ENCODE data around the gene MPP1.

Gene MPP1

DNA sequence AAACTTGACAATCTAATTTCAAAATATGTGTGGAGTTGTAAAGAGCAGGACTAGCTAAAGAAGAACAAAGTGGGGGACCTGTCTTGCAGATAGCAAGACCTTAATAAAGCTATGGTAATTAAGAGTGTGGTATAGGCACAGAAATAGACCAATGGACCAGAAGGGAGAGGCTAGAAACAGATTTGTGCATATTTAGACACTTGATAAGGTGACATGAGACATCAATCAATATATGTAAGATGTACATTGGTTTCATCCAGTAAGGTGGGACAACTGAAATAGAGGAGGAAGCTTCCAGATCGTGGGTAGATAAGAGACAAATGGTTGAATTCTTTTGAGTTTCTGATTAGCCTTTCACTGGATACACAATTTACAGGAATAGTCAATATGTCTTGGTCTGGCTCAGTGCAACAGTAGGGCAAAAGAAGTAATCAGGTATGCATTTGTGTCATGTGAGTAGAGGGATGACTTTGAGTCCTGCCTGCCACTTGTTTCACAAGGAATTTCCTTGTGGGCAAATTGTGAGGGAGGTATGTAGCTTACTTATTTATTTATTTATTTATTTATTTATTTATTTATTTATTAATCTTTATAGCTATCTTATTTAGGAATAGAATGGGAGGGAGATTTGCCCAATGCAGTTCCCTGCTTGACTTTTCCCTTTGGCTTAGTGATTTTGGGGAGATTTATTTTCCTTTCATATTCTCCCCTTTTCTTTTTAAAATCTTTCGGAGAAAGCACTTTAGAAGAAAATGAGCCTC, 7.2 kb upstream of the MPP1 start:
- DNase-seq (ENCODE audit: low read depth): no peak

DNA sequence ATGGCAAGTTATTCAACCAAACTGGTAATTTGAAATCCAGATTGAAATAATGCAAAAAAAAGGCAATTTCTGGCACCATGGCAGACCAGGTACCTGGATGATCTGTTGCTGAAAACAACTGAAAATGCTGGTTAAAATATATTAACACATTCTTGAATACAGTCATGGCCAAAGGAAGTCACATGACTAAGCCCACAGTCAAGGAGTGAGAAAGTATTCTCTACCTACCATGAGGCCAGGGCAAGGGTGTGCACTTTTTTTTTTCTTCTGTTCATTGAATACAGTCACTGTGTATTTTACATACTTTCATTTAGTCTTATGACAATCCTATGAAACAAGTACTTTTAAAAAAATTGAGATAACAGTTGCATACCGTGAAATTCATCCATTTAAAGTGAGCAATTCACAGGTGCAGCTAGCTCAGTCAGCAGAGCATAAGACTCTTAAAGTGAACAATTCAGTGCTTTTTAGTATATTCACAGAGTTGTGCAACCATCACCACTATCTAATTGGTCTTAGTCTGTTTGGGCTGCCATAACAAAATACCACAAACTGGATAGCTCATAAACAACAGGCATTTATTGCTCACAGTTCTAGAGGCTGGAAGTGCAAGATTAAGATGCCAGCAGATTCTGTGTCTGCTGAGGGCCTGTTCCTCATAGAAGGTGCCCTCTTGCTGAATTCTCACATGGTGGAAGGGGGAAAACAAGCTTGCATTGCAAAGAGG, 4.8 kb upstream of the MPP1 start:
- DNase-seq (ENCODE audit: low read depth): peak; percentile 70

GRCh38 chrX:154806837-154807501, 1.7 kb upstream of the MPP1 start:
- no peak for DNase-seq (ENCODE audit: low read depth)

GRCh38 chrX:154805696-154806091, 409 bp upstream of the MPP1 start:
- DNase-seq (ENCODE audit: low read depth): peak; percentile 43

GRCh38 chrX:154804261-154804956, 876 bp downstream of the MPP1 start:
- DNase-seq (ENCODE audit: low read depth): no peak

GRCh38 chrX:154802947-154803346, 2.3 kb downstream of the MPP1 start:
- DNase-seq (ENCODE audit: low read depth): no peak

DNA sequence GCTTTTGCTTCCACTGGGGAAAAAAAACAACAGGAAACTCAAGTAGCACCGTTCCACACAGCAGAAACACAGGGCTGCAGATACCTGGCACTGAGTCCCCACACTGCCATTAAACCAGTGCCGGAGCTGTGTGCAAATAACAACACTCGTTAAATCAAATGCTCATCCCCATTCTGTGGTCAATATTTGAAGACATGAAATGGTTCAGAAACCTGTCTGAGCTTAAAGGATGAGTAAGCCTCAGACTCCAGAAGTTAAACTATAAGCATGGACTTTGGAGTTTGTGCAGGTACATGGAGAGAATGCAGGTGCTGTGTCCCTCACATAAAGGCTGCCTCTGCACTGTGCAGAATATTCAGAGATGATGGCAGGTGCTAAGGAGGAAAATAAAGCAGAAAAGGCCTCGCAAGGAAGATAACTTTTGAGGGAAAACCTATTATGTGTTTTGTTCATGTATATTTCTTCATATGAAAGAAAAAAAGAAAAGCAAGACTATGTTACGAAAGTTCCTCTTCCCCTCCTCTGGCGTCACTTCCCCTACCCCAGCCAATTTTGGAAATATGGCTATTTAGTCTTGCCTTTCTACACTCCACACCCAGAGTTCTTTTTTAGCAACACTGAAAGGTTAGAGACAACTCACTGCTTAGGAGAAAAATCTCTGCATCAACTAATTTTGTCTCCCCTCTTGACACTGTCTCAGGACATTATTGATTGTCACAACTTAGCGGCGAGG, 4.6 kb downstream of the MPP1 start:
- DNase-seq (ENCODE audit: low read depth): no peak

- DNase-seq (ENCODE audit: low read depth): no peak
Observed at GRCh38 chrX:154799556-154800348, 5.5 kb downstream of the MPP1 start.

- no peak for DNase-seq (ENCODE audit: low read depth)
Observed at GRCh38 chrX:154797006-154797405, 8.3 kb downstream of the MPP1 start.

- no peak for DNase-seq (ENCODE audit: low read depth)
Observed at GRCh38 chrX:154795016-154795415, 10.3 kb downstream of the MPP1 start.

DNA sequence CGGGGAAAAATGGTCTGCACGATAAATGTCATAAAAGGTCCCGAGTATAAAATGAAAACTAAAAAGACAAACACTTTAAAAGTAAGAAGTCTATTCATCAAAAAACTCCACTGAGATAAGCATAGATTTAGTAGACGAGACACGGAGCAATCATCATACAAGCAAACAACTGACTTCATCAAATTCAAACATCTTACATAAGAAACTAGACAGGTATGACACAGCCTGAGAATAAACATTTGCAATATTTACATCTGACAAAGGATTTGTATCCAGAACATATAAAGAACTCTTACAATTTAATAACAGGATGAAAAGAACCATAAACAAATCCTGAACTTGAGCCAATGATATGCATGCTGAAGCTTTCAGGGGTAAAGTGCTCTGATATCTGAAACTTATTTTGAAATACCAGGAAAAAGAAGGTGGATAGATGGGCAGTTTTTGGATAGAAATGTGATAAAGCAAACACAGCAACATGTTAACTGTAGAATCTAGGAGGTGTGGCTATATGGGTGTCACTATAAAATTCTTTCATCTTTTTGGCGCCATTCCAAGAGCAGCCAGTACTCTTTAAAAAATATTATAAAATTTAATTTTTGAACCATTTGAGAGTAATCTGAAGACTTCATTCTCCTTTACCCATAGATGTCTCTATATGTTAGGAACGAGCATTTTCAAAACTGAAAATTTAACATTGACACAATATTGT, 12.0 kb downstream of the MPP1 start:
- no peak for DNase-seq (ENCODE audit: low read depth)

DNA sequence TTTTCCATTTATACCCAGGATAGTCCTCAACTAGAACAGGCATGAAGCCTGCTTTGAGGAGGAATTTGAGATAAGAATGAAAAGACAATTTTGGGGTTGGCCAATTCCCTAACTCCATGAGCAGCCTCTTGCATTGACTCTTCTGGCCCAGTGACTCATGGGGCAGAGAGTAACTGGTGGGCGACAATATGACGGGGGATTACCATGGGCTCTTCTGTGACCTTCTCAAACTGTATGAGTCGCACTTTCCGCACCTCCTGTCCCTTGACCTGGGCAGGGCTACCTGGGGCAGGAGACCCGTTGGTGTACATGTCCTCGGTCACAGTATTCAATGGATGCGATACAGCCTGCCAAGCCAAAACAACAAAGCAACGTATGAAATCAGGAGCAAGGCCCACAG, 13.3 kb downstream of the MPP1 start:
- DNase-seq (ENCODE audit: low read depth): no peak

GRCh38 chrX:154791467-154791866, 13.8 kb downstream of the MPP1 start:
- DNase-seq (ENCODE audit: low read depth): no peak

DNA sequence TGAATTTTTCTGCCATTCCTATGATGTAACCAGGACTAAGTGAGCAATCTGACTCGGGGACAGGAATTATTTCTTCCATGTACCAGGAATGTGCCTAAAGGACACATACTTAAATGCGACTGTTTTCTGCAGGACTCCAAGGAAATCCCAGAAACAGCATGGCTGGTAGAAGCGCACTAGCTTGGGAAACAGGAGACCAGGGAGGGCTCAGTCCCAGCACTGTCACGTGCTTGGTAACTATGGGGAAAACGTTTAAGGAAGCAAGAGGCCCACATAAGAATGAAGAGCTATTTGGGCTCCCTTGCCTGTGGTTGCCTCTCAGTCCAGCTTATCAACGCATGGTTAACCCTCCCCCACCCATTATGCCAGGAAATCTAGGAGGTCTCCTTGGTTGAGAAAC, 19.6 kb downstream of the MPP1 start:
- DNase-seq (ENCODE audit: low read depth): peak; percentile 64

GRCh38 chrX:154784149-154784995, 20.9 kb downstream of the MPP1 start:
- no peak for DNase-seq (ENCODE audit: low read depth)

DNA sequence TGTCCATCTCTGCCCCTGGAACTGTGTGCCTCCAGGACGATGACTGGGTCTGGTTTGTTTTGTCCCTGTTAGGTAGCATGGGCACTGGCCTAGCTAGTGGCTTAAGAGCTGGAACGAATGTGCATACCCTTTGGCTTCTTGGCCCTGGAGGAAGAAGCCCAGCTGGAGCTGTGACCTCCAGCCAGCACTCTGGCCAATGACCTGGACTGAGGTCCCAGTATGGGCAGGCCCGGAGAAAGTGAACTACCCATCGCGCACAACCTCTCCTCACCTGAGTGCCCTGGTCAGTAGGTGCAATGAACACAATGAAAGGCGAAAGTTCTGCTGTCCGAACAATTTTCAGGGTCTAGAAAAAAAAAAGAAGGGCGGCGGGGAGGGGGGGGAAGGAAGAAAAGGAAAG, 24.3 kb downstream of the MPP1 start:
- DNase-seq (ENCODE audit: low read depth): no peak

DNA sequence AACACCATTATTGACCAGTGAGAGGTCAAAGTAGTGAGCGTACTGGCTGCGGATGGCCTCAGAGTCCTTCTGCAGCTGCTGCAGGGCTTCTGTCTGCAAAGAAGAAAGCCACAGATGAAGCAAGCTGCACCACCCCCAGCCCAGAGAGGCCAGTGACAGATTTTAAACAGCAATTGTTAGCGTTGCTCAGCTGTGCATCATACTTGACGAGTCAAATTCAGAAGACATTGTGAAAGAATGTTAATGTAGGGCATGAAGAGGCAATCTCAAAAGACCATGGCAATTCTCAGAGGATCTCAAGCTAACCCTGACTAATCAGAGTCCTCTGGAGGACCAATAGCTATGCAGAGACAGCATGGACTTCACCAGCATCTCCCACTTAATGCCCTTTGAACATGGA, 26.0 kb downstream of the MPP1 start:
- DNase-seq (ENCODE audit: low read depth): peak; percentile 77

- no peak for DNase-seq (ENCODE audit: low read depth)
Observed at GRCh38 chrX:154776753-154777152, 28.5 kb downstream of the MPP1 start.
